Measurements from ENCODE around the gene GCFC2. TPM values are rescaled to one million over a fixed set of nuclear protein-coding genes. Genes with fewer than 3 reads are reported as not detected.
"Not testable (repeated sequence)": the region's sequence is repeated elsewhere in the genome, so short reads cannot be mapped to it uniquely, and the experiment has no call there.

The GCFC2 gene
- total RNA-seq, 1 donor from 2014 or later = 32.0 TPM

- no peak for TF ChIP-seq CTCF (IDR thresholded peaks at IDR 0.05; ENCODE audit: unreplicated experiment)
- no peak overlapping the region for H3K27ac Mint-ChIP-seq
- no peak overlapping the region for H3K4me3 Mint-ChIP-seq
- H3K27me3 Mint-ChIP-seq (ENCODE audit: low read depth) = no peaks in the 10 kb centered on the region
- H3K4me1 Mint-ChIP-seq = peaks cover 21% of the 10 kb centered on the region
- H3K36me3 Mint-ChIP-seq = peaks cover 12% of the 10 kb centered on the region
- peaks cover 14% of the 10 kb centered on the region for H3K9me3 Mint-ChIP-seq
- no peak for DNase-seq (ENCODE audit: low spot score in 2 of 2, unreplicated experiment in 2 of 2)
Measured at GRCh38 chr2:75719616-75720015, 8.9 kb upstream of the GCFC2 start.

- Mint-ChIP-seq H3K9me3 (peaks cover 14% of the 10 kb centered on the region), H3K36me3 (peaks cover 15% of the 10 kb centered on the region), H3K4me1 (peaks cover 6% of the 10 kb centered on the region), H3K27ac (no peak overlapping the region), H3K4me3 (no peak overlapping the region), H3K27me3 (ENCODE audit: low read depth) (no peaks in the 10 kb centered on the region)
- DNase-seq (ENCODE audit: low spot score in 2 of 2, unreplicated experiment in 2 of 2) = no peak
- no peak for TF ChIP-seq CTCF (IDR thresholded peaks at IDR 0.05; ENCODE audit: unreplicated experiment)
Measured at GRCh38 chr2:75716406-75716805, 5.7 kb upstream of the GCFC2 start.

GRCh38 chr2:75711590-75711989 lies 875 bp upstream of the GCFC2 start:
- DNase-seq (ENCODE audit: low spot score in 2 of 2, unreplicated experiment in 2 of 2); H3K36me3 Mint-ChIP-seq; H3K9me3 Mint-ChIP-seq; H3K27me3 Mint-ChIP-seq (ENCODE audit: low read depth): not testable (repeated sequence)
- peaks cover 28% of the 10 kb centered on the region for H3K4me1 Mint-ChIP-seq
- H3K4me3 Mint-ChIP-seq = peak overlapping the region; percentile 75
- peak overlapping the region; percentile 91 for H3K27ac Mint-ChIP-seq

GRCh38 chr2:75710220-75710576 lies 517 bp downstream of the GCFC2 start:
- peaks cover 37% of the 10 kb centered on the region for H3K4me1 Mint-ChIP-seq
- H3K27ac Mint-ChIP-seq = peak overlapping the region; percentile 88
- H3K4me3 Mint-ChIP-seq = peak overlapping the region; percentile 75
- no peak for DNase-seq (ENCODE audit: low spot score in 2 of 2, unreplicated experiment in 2 of 2)
- no peaks in the 10 kb centered on the region for H3K27me3 Mint-ChIP-seq (ENCODE audit: low read depth)
- H3K36me3 Mint-ChIP-seq = peaks cover 9% of the 10 kb centered on the region
- no peak for TF ChIP-seq CTCF (IDR thresholded peaks at IDR 0.05; ENCODE audit: unreplicated experiment)
- H3K9me3 Mint-ChIP-seq = no peaks in the 10 kb centered on the region

- peak overlapping the region; percentile 23 for H3K27ac Mint-ChIP-seq
- TF ChIP-seq CTCF (IDR thresholded peaks at IDR 0.05; ENCODE audit: unreplicated experiment) = no peak
- peaks cover 18% of the 10 kb centered on the region for H3K36me3 Mint-ChIP-seq
- H3K4me1 Mint-ChIP-seq = peaks cover 35% of the 10 kb centered on the region
- peak overlapping the region; percentile 56 for H3K4me3 Mint-ChIP-seq
- no peaks in the 10 kb centered on the region for H3K9me3 Mint-ChIP-seq
- H3K27me3 Mint-ChIP-seq (ENCODE audit: low read depth) = no peaks in the 10 kb centered on the region
- no peak for DNase-seq (ENCODE audit: low spot score in 2 of 2, unreplicated experiment in 2 of 2)
Measured at GRCh38 chr2:75709297-75709696, 1.4 kb downstream of the GCFC2 start.

- H3K4me3 Mint-ChIP-seq = peak overlapping the region; percentile 52
- no peak for TF ChIP-seq CTCF (IDR thresholded peaks at IDR 0.05; ENCODE audit: unreplicated experiment)
- H3K9me3 Mint-ChIP-seq = no peaks in the 10 kb centered on the region
- H3K4me1 Mint-ChIP-seq = peaks cover 35% of the 10 kb centered on the region
- DNase-seq (ENCODE audit: low spot score in 2 of 2, unreplicated experiment in 2 of 2) = no peak
- H3K36me3 Mint-ChIP-seq = peaks cover 25% of the 10 kb centered on the region
- no peak overlapping the region for H3K27ac Mint-ChIP-seq
- H3K27me3 Mint-ChIP-seq (ENCODE audit: low read depth) = no peaks in the 10 kb centered on the region
Measured at GRCh38 chr2:75707901-75708300, 2.8 kb downstream of the GCFC2 start.

Measured in mesothelial cell of epicardium (in vitro differentiated cells).